Subcutaneous abdominal adipose tissue (tissue), 5 donors: ENCODE measurements around the gene SRCIN1.

Experiments used
- H3K27ac ChIP-seq: one replicate; pipeline ENCODE4 v1.7.0; 2013; ENCODE audit warnings: low read depth, mild to moderate bottlenecking, inconsistent platforms, low read length, moderate library complexity
- H3K27me3 ChIP-seq, 5 donors: one replicate each; pipeline ENCODE4 v1.7.0; 2013; ENCODE audit warnings: low read length in 5 of 5, inconsistent platforms in 1 of 5; ENCODE audit not compliant: control insufficient read depth in 5 of 5, insufficient read depth in 4 of 5
- H3K36me3 ChIP-seq, 5 donors: one replicate each; pipeline ENCODE4 v1.7.0; 2013; ENCODE audit warnings: low read length in 5 of 5; ENCODE audit not compliant: control insufficient read depth in 5 of 5, insufficient read depth in 5 of 5
- H3K4me1 ChIP-seq, 5 donors: one replicate each; pipeline ENCODE4 v1.7.0; 2013; ENCODE audit warnings: low read length in 5 of 5, mild to moderate bottlenecking in 3 of 5, moderate library complexity in 1 of 5; ENCODE audit not compliant: control insufficient read depth in 5 of 5, insufficient read depth in 5 of 5
- H3K4me3 ChIP-seq, 5 donors: one replicate each; pipeline ENCODE4 v1.7.0; 2013; ENCODE audit warnings: low read length in 5 of 5, low read depth in 1 of 5
- H3K9ac ChIP-seq, 5 donors: one replicate each; pipeline ENCODE4 v1.7.0; 2013; ENCODE audit warnings: low read length in 5 of 5, mild to moderate bottlenecking in 4 of 5, moderate library complexity in 3 of 5
- H3K9me3 ChIP-seq, 5 donors: one replicate each; pipeline ENCODE4 v1.7.0; 2013; ENCODE audit warnings: low read length in 5 of 5; ENCODE audit not compliant: control insufficient read depth in 5 of 5
- donor health status: healthy.
- donor health status: healthy.
- donor health status: healthy.
- donor health status: healthy.
- donor health status: healthy.

The SRCIN1 gene

GRCh38 chr17:38559051-38559879 lies 46.5 kb downstream of the SRCIN1 start:
- peaks cover 7 to 52% (median 45%) of the 10 kb centered on the region in 5 donors for H3K4me1 ChIP-seq
- no peak overlapping the region for H3K27ac ChIP-seq
- no peaks in the 10 kb centered on the region for H3K9me3 ChIP-seq
- H3K27me3 ChIP-seq, result peaks cover 31 to 50% (median 46%) of the 10 kb centered on the region in 5 donors
- peak overlapping the region in 2 of 5 donors; percentile 14 to 58 for H3K9ac ChIP-seq
- H3K36me3 ChIP-seq, result no peaks in the 10 kb centered on the region
- H3K4me3 ChIP-seq, result peak overlapping the region; percentile 42 to 70 (median 58)

- Histone ChIP-seq H3K9ac (peak overlapping the region in 2 of 5 donors; percentile 31 to 58), H3K36me3 (no peaks in the 10 kb centered on the region), H3K27ac (no peak overlapping the region), H3K4me3 (peak overlapping the region; percentile 42 to 70 (median 58)), H3K4me1 (peaks cover 7 to 55% (median 40%) of the 10 kb centered on the region in 5 donors), H3K9me3 (no peaks in the 10 kb centered on the region), H3K27me3 (peaks cover 26 to 44% (median 40%) of the 10 kb centered on the region in 5 donors)
These were observed 47.1 kb downstream of the SRCIN1 start for GRCh38 chr17:38558728-38559050.

- Histone ChIP-seq H3K36me3 (no peaks in the 10 kb centered on the region), H3K4me3 (peak overlapping the region; percentile 42 to 70 (median 58)), H3K9ac (peak overlapping the region; percentile 35 to 84 (median 49)), H3K9me3 (no peaks in the 10 kb centered on the region), H3K27me3 (peaks cover 20 to 40% (median 34%) of the 10 kb centered on the region in 5 donors), H3K27ac (peak overlapping the region; percentile 88), H3K4me1 (peaks cover 7 to 49% (median 35%) of the 10 kb centered on the region in 5 donors)
These were observed 47.7 kb downstream of the SRCIN1 start for GRCh38 chr17:38557836-38558727.

GRCh38 chr17:38557396-38557795 lies 48.4 kb downstream of the SRCIN1 start:
- H3K27me3 ChIP-seq, result peaks cover 15 to 34% (median 31%) of the 10 kb centered on the region in 5 donors
- peak overlapping the region; percentile 88 for H3K27ac ChIP-seq
- H3K4me3 ChIP-seq, result peak overlapping the region; percentile 21 to 60 (median 53)
- H3K9me3 ChIP-seq, result no peaks in the 10 kb centered on the region
- H3K36me3 ChIP-seq, result peaks cover 0 to under 1% (median 0%) of the 10 kb centered on the region in 5 donors
- peaks cover 7 to 49% (median 35%) of the 10 kb centered on the region in 5 donors for H3K4me1 ChIP-seq
- peak overlapping the region in 4 of 5 donors; percentile 35 to 84 (median 58) for H3K9ac ChIP-seq

- Histone ChIP-seq H3K9ac (no peak overlapping the region), H3K27ac (no peak overlapping the region), H3K4me1 (peaks cover 7 to 49% (median 35%) of the 10 kb centered on the region in 5 donors), H3K9me3 (no peaks in the 10 kb centered on the region), H3K36me3 (peaks cover 0 to 2% (median 0%) of the 10 kb centered on the region in 5 donors), H3K27me3 (peaks cover 6 to 24% (median 20%) of the 10 kb centered on the region in 5 donors), H3K4me3 (no peak overlapping the region)
These were observed 49.5 kb downstream of the SRCIN1 start for GRCh38 chr17:38556239-38556638.

- Histone ChIP-seq H3K9me3 (no peaks in the 10 kb centered on the region), H3K9ac (no peak overlapping the region), H3K36me3 (peaks cover 0 to 2% (median 0%) of the 10 kb centered on the region in 5 donors), H3K4me1 (peaks cover 7 to 43% (median 32%) of the 10 kb centered on the region in 5 donors), H3K4me3 (no peak overlapping the region), H3K27ac (no peak overlapping the region), H3K27me3 (peaks cover 0 to 12% (median 4%) of the 10 kb centered on the region in 5 donors)
These were observed 51.1 kb downstream of the SRCIN1 start for GRCh38 chr17:38554430-38555350.

GRCh38 chr17:38552343-38552742 lies 53.4 kb downstream of the SRCIN1 start:
- Histone ChIP-seq H3K27me3 (peaks cover 0 to 6% (median 2%) of the 10 kb centered on the region in 5 donors), H3K4me1 (peaks cover 1 to 21% (median 10%) of the 10 kb centered on the region in 5 donors), H3K36me3 (peaks cover 0 to 2% (median 0%) of the 10 kb centered on the region in 5 donors), H3K9me3 (no peaks in the 10 kb centered on the region), H3K4me3 (no peak overlapping the region), H3K27ac (no peak overlapping the region), H3K9ac (no peak overlapping the region)

- H3K9ac ChIP-seq, result no peak overlapping the region
- peaks cover 0 to 17% (median 4%) of the 10 kb centered on the region in 5 donors for H3K4me1 ChIP-seq
- H3K4me3 ChIP-seq, result no peak overlapping the region
- H3K27me3 ChIP-seq, result peaks cover 0 to 7% (median 5%) of the 10 kb centered on the region in 5 donors
- no peaks in the 10 kb centered on the region for H3K9me3 ChIP-seq
- H3K36me3 ChIP-seq, result peaks cover 0 to 2% (median 0%) of the 10 kb centered on the region in 5 donors
- no peak overlapping the region for H3K27ac ChIP-seq
These were observed 54.6 kb downstream of the SRCIN1 start for GRCh38 chr17:38551121-38551520.

GRCh38 chr17:38550661-38551060 lies 55.1 kb downstream of the SRCIN1 start:
- Histone ChIP-seq H3K4me3 (no peak overlapping the region), H3K27me3 (peaks cover 0 to 7% (median 5%) of the 10 kb centered on the region in 5 donors), H3K27ac (no peak overlapping the region), H3K9ac (no peak overlapping the region), H3K36me3 (peaks cover 0 to 2% (median 0%) of the 10 kb centered on the region in 5 donors), H3K9me3 (no peaks in the 10 kb centered on the region), H3K4me1 (peaks cover 0 to 17% (median 4%) of the 10 kb centered on the region in 5 donors)
